Panc1 (cell line): ENCODE results near the gene GLIS2.

Experiments used
- SIN3A ChIP-seq: IDR thresholded peaks from 2 replicates; pipeline ENCODE4 v1.6.1; 2012; ENCODE audit warnings: low read depth, mild to moderate bottlenecking, low read length, moderate library complexity, borderline replicate concordance; ENCODE audit not compliant: insufficient read depth
- TF ChIP-seq, protein P1 (sequence below): fragments of 450-650 bp; IDR thresholded peaks from 2 replicates; pipeline ENCODE4 v1.5.1; 2017; ENCODE audit warnings: mild to moderate bottlenecking

DNA sequence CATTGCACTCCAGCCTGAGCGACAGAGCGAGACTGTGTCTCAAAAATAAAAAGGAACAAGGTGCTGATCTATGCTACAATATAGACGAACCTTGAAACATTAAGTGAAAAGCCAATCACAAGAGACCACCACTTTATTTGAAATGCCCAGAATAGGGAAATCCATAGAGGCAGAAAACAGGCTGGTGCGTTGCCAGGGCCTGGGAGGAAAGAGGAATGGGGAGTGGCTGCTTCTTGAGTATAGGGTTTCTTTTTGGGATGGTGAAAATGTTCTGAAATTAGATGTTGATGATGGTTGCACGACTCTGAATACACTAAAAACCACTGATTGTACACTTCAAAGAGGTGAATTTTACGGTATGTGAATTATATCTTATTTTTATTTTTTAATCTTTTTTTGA lies 20.3 kb upstream of the GLIS2 start:
- TF ChIP-seq, protein P1, sequence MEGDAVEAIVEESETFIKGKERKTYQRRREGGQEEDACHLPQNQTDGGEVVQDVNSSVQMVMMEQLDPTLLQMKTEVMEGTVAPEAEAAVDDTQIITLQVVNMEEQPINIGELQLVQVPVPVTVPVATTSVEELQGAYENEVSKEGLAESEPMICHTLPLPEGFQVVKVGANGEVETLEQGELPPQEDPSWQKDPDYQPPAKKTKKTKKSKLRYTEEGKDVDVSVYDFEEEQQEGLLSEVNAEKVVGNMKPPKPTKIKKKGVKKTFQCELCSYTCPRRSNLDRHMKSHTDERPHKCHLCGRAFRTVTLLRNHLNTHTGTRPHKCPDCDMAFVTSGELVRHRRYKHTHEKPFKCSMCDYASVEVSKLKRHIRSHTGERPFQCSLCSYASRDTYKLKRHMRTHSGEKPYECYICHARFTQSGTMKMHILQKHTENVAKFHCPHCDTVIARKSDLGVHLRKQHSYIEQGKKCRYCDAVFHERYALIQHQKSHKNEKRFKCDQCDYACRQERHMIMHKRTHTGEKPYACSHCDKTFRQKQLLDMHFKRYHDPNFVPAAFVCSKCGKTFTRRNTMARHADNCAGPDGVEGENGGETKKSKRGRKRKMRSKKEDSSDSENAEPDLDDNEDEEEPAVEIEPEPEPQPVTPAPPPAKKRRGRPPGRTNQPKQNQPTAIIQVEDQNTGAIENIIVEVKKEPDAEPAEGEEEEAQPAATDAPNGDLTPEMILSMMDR = no peak
- TF ChIP-seq SIN3A = no peak
